GM18907 (cell line): ENCODE data around the gene ZNF792.
A peak's percentile ranks its signal among the peaks of the same experiment; 100 is the strongest.
"Not testable (repeated sequence)": the region's sequence is repeated elsewhere in the genome, so short reads cannot be mapped to it uniquely, and the experiment has no call there.

Experiments used
- ATAC-seq: cut with Tn5 transposase; IDR thresholded peaks from one replicate; pipeline ENCODE4 v1.9.1; 2021; ENCODE audit warnings: mild to moderate bottlenecking, moderate library complexity; ENCODE audit not compliant: unreplicated experiment

Gene ZNF792

GRCh38 chr19:34963573-34964406 lies at the start of gene ZNF792:
TSS of gene ZNF792 (minus strand) at chr19:34964229. CDS start at chr19:34963662, 567 bp downstream.
- ATAC-seq: peak; percentile 74

- no peak for ATAC-seq
Measured at GRCh38 chr19:35013041-35013819, 49.2 kb upstream of the ZNF792 start.

- ATAC-seq: no peak
Measured at GRCh38 chr19:35011737-35012682, 48.0 kb upstream of the ZNF792 start.

- ATAC-seq: no peak
Measured at GRCh38 chr19:35011091-35011689, 47.2 kb upstream of the ZNF792 start.

GRCh38 chr19:35009424-35010415 lies 45.7 kb upstream of the ZNF792 start:
- no peak for ATAC-seq

- no peak for ATAC-seq
Measured at GRCh38 chr19:35008891-35009341, 44.9 kb upstream of the ZNF792 start.

GRCh38 chr19:35007427-35007826 lies 43.4 kb upstream of the ZNF792 start:
- ATAC-seq: not testable (repeated sequence)

DNA sequence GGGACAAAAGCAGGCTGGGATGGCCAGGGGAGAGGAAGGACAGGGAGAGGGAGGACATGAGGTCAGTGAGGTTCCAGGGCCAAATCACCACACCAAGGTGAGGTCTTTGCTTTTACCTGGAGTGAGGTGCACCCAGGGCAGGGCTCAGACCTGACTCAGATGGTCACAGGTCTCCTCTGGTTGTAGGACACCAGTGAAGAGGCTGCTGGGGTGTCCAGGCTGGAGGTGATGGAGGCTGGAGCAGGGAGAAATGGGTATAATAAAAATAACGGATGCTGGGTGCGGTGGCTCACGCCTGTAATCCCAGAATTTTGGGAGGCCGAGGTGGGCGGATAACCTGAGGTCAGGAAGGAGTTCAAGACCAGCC lies 43.0 kb upstream of the ZNF792 start:
- ATAC-seq: no peak

- no peak for ATAC-seq
Measured at GRCh38 chr19:35006342-35006998, 42.4 kb upstream of the ZNF792 start.

DNA sequence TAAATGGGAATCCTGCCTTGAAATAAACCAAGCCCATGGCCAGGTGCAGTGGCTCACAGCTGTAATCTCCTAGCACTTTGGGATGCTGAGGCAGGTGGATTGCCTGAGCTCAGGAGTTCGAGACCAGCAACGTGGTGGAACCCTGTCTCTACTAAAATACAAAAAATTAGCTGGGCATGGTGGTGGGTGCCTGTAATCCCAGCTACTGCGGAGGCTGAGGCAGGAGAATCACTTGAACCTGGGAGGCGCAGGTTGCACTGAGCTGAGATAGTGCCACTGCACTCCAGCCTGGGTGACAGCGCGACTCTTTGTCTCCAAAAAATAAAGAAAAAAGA lies 41.9 kb upstream of the ZNF792 start:
- not testable (repeated sequence) for ATAC-seq

- no peak for ATAC-seq
Measured at GRCh38 chr19:35005256-35005977, 41.4 kb upstream of the ZNF792 start.

DNA sequence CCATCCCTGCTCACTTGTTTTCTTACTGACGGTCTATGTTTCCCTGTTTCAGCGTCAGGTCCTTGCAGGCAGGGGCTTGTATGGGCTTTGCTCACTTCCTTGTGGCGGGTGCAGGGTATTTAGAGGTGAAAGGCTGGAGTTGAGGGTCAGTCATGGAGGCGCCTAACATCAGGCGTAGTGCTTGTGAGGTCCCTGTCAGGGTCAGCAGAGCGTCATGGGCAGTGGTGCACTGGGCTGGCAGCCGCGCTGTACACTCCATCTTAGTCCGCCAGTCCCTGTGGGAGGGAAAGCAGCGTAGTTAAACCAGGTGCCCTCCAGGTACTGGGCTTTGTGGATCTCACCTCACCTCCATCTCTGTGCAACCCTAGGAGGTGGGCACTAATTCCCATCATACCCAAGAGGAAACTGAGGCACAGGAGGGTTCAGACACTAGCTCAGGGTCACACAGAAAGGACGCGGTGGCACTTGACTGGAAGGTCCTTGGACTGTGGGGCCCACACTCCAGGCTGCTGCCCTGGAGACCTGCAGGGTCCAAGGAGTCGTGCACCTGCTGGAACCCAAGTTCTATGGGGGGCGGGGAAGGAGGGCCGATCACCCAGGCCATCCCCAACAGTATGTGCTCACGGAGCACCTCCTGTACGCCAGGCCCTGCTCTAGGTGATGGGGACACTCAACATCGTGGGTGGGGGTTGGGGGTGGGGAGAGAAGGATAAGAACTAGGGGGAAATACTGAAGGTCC lies 40.7 kb upstream of the ZNF792 start:
- ATAC-seq: no peak

DNA sequence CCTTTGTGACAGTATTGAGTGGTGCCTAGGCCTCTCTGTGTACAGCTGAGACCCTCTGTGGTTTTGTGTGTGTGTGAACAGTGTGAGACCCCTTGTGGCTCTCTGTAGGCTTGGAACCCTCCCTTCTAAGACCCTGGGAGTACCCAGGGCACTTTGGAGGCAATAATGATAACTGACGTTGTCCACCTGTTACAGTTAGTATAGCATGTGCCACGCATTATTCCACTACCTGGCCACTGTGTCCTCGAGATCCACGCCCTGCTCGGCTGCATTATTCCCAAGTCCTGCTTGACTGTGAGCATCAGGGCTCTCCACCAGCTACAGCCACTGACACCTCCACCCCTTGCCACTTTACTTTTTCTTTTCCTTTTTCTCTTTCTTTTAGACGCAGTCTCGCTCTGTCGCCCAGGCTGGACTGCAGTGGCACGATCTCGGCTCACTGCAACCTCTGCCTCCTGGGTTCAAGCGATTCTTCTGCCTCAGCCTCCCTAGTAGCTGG lies 38.1 kb upstream of the ZNF792 start:
- no peak for ATAC-seq

- peak; percentile 37 for ATAC-seq
Measured at GRCh38 chr19:35000647-35001501, 36.8 kb upstream of the ZNF792 start.

- no peak for ATAC-seq
Measured at GRCh38 chr19:35000338-35000646, 36.3 kb upstream of the ZNF792 start.

GRCh38 chr19:34999498-35000337 lies 35.7 kb upstream of the ZNF792 start, which contains the start of gene GRAMD1A:
TSS of gene GRAMD1A (plus strand) at chr19:35000323. CDS start at chr19:35000479, 156 bp downstream.
- peak; percentile 56 for ATAC-seq
